GM12873 (cell line): ENCODE data around the gene CLDN15.

Source experiments
- CTCF ChIP-seq: IDR thresholded peaks from 2 replicates; pipeline ENCODE4 v1.5.1; 2012; ENCODE audit warnings: low read depth, mild to moderate bottlenecking, moderate library complexity, low read length, control low read depth; ENCODE audit not compliant: insufficient read depth; ENCODE audit errors: missing control alignments

The CLDN15 gene

GRCh38 chr7:101245147-101245668, 7.6 kb upstream of the CLDN15 start:
- TF ChIP-seq CTCF: no peak

GRCh38 chr7:101244375-101245146, 7.0 kb upstream of the CLDN15 start, which contains the start of gene FIS1:
Gene FIS1 (minus strand): TSS chr7:101245081. CDS start chr7:101245004, 77 bp downstream.
- TF ChIP-seq CTCF: peak; percentile 81

GRCh38 chr7:101243646-101244374, 6.2 kb upstream of the CLDN15 start:
- no peak for TF ChIP-seq CTCF

- TF ChIP-seq CTCF: no peak
These were observed 4.1 kb upstream of the CLDN15 start for GRCh38 chr7:101241443-101242349.

- TF ChIP-seq CTCF: no peak
These were observed 3.4 kb upstream of the CLDN15 start for GRCh38 chr7:101241015-101241363.

GRCh38 chr7:101240226-101241014, 2.8 kb upstream of the CLDN15 start:
- no peak for TF ChIP-seq CTCF
